Measurements from ENCODE around the gene CALHM5.

GRCh38 chr6:116524236-116524635 lies 12.8 kb downstream of the CALHM5 start:
- TF ChIP-seq ZNF274 (IDR thresholded peaks at IDR 0.05; ENCODE audit: low read depth, low read length), result no peak
- no peak for TF ChIP-seq POLR2A (IDR thresholded peaks at IDR 0.05; ENCODE audit: borderline replicate concordance, extremely low read depth, insufficient read depth, insufficient read length)
- no peak for TF ChIP-seq TCF7L2 (IDR thresholded peaks at IDR 0.05; ENCODE audit: borderline replicate concordance, extremely low read depth, insufficient read depth, insufficient read length)
- TF ChIP-seq, protein P1, sequence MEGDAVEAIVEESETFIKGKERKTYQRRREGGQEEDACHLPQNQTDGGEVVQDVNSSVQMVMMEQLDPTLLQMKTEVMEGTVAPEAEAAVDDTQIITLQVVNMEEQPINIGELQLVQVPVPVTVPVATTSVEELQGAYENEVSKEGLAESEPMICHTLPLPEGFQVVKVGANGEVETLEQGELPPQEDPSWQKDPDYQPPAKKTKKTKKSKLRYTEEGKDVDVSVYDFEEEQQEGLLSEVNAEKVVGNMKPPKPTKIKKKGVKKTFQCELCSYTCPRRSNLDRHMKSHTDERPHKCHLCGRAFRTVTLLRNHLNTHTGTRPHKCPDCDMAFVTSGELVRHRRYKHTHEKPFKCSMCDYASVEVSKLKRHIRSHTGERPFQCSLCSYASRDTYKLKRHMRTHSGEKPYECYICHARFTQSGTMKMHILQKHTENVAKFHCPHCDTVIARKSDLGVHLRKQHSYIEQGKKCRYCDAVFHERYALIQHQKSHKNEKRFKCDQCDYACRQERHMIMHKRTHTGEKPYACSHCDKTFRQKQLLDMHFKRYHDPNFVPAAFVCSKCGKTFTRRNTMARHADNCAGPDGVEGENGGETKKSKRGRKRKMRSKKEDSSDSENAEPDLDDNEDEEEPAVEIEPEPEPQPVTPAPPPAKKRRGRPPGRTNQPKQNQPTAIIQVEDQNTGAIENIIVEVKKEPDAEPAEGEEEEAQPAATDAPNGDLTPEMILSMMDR (IDR thresholded peaks at IDR 0.05 in 2 of 3, conservative IDR thresholded peaks at IDR 0.05 in 1 of 3; ENCODE audit: borderline replicate concordance in 1 of 3, insufficient read depth in 1 of 3, low read depth in 2 of 3, low read length in 2 of 3), result no peak
- no peak for TF ChIP-seq MAX (IDR thresholded peaks at IDR 0.05)
- no peak for TF ChIP-seq EZH2 (IDR thresholded peaks at IDR 0.05)
- TF ChIP-seq, protein P2, sequence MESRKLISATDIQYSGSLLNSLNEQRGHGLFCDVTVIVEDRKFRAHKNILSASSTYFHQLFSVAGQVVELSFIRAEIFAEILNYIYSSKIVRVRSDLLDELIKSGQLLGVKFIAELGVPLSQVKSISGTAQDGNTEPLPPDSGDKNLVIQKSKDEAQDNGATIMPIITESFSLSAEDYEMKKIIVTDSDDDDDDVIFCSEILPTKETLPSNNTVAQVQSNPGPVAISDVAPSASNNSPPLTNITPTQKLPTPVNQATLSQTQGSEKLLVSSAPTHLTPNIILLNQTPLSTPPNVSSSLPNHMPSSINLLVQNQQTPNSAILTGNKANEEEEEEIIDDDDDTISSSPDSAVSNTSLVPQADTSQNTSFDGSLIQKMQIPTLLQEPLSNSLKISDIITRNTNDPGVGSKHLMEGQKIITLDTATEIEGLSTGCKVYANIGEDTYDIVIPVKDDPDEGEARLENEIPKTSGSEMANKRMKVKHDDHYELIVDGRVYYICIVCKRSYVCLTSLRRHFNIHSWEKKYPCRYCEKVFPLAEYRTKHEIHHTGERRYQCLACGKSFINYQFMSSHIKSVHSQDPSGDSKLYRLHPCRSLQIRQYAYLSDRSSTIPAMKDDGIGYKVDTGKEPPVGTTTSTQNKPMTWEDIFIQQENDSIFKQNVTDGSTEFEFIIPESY (IDR thresholded peaks at IDR 0.05; ENCODE audit: extremely low read depth, insufficient replicate concordance, low read length), result no peak
- TF ChIP-seq RAD21 (IDR thresholded peaks at IDR 0.05; ENCODE audit: low read depth), result no peak
- no peak for TF ChIP-seq YY1 (IDR thresholded peaks at IDR 0.05; ENCODE audit: extremely low read depth, insufficient replicate concordance, low read depth, low read length)
- no peak for TF ChIP-seq CEBPB (IDR thresholded peaks at IDR 0.05; ENCODE audit: low read depth)
- TF ChIP-seq, protein P3, sequence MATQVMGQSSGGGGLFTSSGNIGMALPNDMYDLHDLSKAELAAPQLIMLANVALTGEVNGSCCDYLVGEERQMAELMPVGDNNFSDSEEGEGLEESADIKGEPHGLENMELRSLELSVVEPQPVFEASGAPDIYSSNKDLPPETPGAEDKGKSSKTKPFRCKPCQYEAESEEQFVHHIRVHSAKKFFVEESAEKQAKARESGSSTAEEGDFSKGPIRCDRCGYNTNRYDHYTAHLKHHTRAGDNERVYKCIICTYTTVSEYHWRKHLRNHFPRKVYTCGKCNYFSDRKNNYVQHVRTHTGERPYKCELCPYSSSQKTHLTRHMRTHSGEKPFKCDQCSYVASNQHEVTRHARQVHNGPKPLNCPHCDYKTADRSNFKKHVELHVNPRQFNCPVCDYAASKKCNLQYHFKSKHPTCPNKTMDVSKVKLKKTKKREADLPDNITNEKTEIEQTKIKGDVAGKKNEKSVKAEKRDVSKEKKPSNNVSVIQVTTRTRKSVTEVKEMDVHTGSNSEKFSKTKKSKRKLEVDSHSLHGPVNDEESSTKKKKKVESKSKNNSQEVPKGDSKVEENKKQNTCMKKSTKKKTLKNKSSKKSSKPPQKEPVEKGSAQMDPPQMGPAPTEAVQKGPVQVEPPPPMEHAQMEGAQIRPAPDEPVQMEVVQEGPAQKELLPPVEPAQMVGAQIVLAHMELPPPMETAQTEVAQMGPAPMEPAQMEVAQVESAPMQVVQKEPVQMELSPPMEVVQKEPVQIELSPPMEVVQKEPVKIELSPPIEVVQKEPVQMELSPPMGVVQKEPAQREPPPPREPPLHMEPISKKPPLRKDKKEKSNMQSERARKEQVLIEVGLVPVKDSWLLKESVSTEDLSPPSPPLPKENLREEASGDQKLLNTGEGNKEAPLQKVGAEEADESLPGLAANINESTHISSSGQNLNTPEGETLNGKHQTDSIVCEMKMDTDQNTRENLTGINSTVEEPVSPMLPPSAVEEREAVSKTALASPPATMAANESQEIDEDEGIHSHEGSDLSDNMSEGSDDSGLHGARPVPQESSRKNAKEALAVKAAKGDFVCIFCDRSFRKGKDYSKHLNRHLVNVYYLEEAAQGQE (IDR thresholded peaks at IDR 0.05; ENCODE audit: low read depth), result no peak
- TF ChIP-seq FOSL1 (IDR thresholded peaks at IDR 0.05; ENCODE audit: low read depth), result no peak
- TF ChIP-seq SIN3A (IDR thresholded peaks at IDR 0.05; ENCODE audit: low read depth), result no peak
- no peak for TF ChIP-seq ATF3 (IDR thresholded peaks at IDR 0.05)

Measured in HCT116 (cell line).